ENCODE data around the gene RNF144B. TPM values are rescaled to one million over a fixed set of nuclear protein-coding genes. Genes with fewer than 3 reads are reported as not detected.

RNF144B gene
- total and polyA plus RNA-seq, 2 of the 13 experiments (the other 11 are each of a cell fraction or from before 2014, with no cell fraction given), result 1.8 to 4.3 TPM

GRCh38 chr6:18488004-18488403 is 100.9 kb downstream of the RNF144B start:
- ChIA-PET POLR2A (no interaction called here), CTCF (ENCODE audit: low intra/inter-chr PET ratio, low total read pairs) (no interaction called here)
- H3K4me1 ChIP-seq (ENCODE audit: insufficient read depth, low read length), result no peaks in the 10 kb centered on the region
- H3K9ac ChIP-seq (ENCODE audit: insufficient read depth, low read depth, low read length), result no peak overlapping the region
- FAIRE-seq (no peak), DNase-seq (ENCODE audit: low spot score) (no peak), ATAC-seq (no peak)
- no peaks in the 10 kb centered on the region for H3K36me3 ChIP-seq (replicated peaks in 1 of 2; ENCODE audit: control insufficient read depth in 1 of 2, insufficient read depth in 2 of 2, low read length in 2 of 2)
- no TSS peak for BruUV-seq (replicated peaks)
- no peak overlapping the region for H2AFZ ChIP-seq (ENCODE audit: low read length)
- H3K27ac ChIP-seq (ENCODE audit: extremely low read length, insufficient read depth, low read length), result no peak overlapping the region
- no peaks in the 10 kb centered on the region for H3K9me3 ChIP-seq (ENCODE audit: low read length)
- H4K20me1 ChIP-seq (ENCODE audit: insufficient read depth, low read length), result no peaks in the 10 kb centered on the region
- no peaks in the 10 kb centered on the region for H3K27me3 ChIP-seq (ENCODE audit: control insufficient read depth in 1 of 2, insufficient read depth in 2 of 2, low read length in 2 of 2)
- H3K4me2 ChIP-seq (ENCODE audit: low read depth, low read length), result no peak overlapping the region
- H3K4me3 ChIP-seq (replicated peaks in 1 of 3; ENCODE audit: insufficient read depth in 1 of 3, low read depth in 2 of 3, low read length in 3 of 3), result no peak overlapping the region
- in situ Hi-C loops (cut with HindIII; ENCODE audit: extremely low pct_ligation_motif_present, low pct_unique_long_range_greater_than_20kb), result no loop called here
- intact Hi-C loops (cut with micrococcal nuclease; ENCODE audit: unreplicated experiment), result no loop called here
- 49% methylated on average over 2 of the region's 2 CpGs for WGBS (ENCODE audit: low lambda C conversion rate)
- no peaks in the 10 kb centered on the region for H3K79me2 ChIP-seq (ENCODE audit: insufficient read depth, low read length)
- no peak for TF ChIP-seq BATF2 (CRISPR knock-in tag; IDR thresholded peaks at IDR 0.05)
- no peak for TF ChIP-seq PHF21A (CRISPR knock-in tag; IDR thresholded peaks at IDR 0.05)
- TF ChIP-seq CEBPZ (IDR thresholded peaks at IDR 0.05; ENCODE audit: low read length), result no peak
- no peak for TF ChIP-seq SKIL (CRISPR knock-in tag; IDR thresholded peaks at IDR 0.05; ENCODE audit: borderline replicate concordance)
- TF ChIP-seq ADNP (CRISPR knock-in tag; IDR thresholded peaks at IDR 0.05), result no peak
- no peak for TF ChIP-seq ZNF577 (CRISPR knock-in tag; IDR thresholded peaks at IDR 0.05; ENCODE audit: borderline replicate concordance, low read depth)
- no peak for TF ChIP-seq TFE3 (CRISPR knock-in tag; IDR thresholded peaks at IDR 0.05)
- no peak for TF ChIP-seq TRIM22 (IDR thresholded peaks at IDR 0.05)
- no peak for TF ChIP-seq CREB1 (IDR thresholded peaks at IDR 0.05)
- TF ChIP-seq CREB1 (CRISPR knock-in tag; IDR thresholded peaks at IDR 0.05), result no peak
- no peak for TF ChIP-seq ZMYM2 (CRISPR knock-in tag; IDR thresholded peaks at IDR 0.05)
- TF ChIP-seq U2AF1 (optimal IDR thresholded peaks at IDR 0.05; ENCODE audit: low read depth, low read length), result no peak
- no peak for TF ChIP-seq EZH2 (conservative IDR thresholded peaks at IDR 0.05; ENCODE audit: low read depth, low read length)
- no peak for TF ChIP-seq TFAP4 (IDR thresholded peaks at IDR 0.05; ENCODE audit: borderline replicate concordance, low read depth)
